ENCODE results near the gene COMMD7.
"Not testable (repeated sequence)": the region's sequence is repeated elsewhere in the genome, so short reads cannot be mapped to it uniquely, and the experiment has no call there.

Gene COMMD7

DNA sequence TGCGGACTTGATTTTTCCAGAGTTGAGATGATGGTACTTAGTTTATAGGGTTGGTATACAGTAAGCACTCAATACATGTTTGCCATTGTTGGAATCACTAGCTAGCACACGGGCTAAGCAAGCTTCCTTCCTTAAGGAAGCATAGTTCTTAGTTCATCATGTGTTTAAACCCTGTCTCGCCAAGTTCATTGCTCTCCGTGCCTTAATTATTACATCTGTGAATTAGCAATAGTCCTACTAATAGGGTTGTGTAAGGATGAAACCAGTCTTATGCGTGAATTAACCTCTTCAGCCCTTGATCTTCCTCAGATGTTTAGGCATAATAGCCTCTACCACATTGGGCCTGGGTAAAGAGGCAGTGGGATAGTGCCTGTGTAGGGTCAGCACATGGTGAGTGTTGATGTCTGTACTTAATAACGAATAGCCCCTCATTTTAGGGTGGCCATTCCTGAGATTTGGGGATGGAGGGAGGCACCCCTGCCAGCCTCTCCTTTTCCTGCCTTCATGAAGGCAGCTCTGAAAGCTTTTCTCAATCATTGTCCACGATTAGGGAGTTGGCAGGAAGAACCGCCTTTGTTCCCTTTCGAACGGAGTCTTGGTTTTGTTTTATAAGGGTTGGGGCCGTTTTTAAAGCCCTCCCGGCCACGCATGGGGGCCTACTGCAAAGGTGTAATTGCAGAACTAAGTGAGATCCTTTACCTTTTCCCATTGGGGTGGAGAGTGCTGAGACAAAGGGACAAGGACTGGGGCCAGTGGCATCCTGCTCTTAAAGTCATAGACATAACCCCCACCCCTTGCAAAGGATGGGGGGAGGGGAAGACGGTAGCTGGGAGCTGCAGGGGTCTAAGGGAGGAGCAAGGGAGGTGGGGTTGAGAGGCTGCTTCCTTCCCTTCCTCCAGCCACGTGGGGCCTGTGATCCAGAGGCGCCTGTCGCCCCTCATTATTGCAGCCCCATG lies 21.0 kb upstream of the COMMD7 start:
- DNase-seq: no peak

DNA sequence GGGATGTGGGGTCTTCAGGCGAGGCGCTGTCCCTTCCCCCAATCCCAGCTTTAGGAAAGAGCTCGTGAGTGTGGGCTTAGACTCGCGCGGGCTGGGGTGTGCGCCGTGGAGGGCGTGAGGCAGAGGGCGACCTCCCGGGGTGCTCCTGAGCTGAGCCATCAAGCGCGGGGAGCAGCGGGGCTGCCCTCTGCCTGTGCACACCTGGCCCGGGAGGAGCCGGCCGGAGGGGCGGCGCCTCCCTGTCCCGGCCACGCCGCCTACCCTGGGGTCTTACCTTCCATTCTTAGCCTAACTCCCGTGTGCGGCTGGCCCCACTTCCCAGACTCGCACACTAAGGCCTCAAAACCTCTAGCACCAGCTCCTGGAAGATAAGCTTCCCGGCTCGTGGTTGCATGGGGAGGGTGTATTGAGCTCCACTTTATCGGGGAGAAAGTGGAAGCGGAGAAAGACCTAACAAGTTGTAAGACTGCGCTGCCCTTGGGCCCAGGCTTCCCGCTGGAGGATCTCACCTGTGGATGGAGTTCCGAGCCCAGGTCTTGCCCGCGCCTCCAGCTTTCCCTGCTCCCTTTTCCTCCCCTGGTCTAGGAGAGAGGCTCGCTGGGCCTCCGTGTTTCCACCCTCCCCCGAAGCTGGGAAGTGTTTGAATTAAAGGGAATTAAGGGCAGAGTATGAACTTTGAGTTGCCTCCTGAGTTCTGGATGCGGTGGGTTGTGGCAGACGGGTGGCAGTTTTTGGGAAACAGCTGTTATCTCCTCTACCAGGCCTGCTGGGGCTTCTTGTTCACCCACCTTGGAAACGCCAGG lies 20.1 kb upstream of the COMMD7 start:
- DNase-seq: no peak

DNA sequence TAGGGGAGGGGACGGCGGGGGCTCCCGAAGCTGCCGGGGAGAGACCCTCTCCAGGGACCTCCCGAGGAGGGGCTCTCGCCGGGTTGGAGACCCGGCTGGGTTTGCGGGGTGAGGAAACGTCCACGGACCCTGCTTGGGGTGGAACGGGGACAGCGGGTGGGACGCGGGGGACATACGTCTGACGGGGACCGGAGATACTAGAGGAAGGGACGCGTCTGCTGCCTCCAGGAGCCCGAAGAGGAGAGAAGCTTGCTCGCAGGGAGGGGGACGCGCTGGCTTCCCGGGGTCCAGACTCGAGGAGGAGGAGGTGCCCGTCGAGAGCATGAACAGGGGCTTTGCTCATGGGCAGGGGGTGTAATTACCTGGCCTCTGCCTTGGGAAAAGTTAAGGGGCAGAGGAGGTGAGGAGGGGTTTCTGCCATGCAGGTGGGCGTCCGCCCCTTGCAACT lies 19.5 kb upstream of the COMMD7 start:
- DNase-seq: no peak

GRCh38 chr20:32761831-32762753 lies 18.8 kb upstream of the COMMD7 start, which contains the start of gene DNMT3B:
DNMT3B (plus strand) TSS chr20:32762385; CDS start chr20:32780324, 17,939 bp downstream.
- DNase-seq: peak; percentile 81

GRCh38 chr20:32761417-32761830 lies 18.2 kb upstream of the COMMD7 start:
- no peak for DNase-seq

- no peak for DNase-seq
These were observed 12.9 kb upstream of the COMMD7 start for GRCh38 chr20:32756156-32756555.

DNA sequence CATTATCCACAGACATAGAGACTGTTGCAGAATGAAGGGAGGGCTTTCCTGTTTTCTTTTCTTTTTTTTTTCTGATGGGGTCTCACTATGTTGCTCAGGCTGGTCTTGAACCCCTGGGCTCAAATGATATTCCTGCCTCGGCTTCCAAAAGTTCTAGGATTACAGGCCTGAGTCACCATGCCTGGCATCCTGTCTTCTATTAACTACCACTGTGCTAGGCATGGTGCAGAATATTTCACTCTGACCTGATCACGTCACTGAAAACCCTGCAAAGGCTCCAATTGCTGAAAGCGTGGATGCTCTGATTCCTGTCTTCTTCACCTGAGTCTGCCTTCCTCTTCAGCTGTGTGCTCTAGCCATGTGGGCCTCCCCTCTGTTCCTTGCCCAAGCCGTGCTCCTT lies 10.5 kb upstream of the COMMD7 start:
- DNase-seq: no peak

DNA sequence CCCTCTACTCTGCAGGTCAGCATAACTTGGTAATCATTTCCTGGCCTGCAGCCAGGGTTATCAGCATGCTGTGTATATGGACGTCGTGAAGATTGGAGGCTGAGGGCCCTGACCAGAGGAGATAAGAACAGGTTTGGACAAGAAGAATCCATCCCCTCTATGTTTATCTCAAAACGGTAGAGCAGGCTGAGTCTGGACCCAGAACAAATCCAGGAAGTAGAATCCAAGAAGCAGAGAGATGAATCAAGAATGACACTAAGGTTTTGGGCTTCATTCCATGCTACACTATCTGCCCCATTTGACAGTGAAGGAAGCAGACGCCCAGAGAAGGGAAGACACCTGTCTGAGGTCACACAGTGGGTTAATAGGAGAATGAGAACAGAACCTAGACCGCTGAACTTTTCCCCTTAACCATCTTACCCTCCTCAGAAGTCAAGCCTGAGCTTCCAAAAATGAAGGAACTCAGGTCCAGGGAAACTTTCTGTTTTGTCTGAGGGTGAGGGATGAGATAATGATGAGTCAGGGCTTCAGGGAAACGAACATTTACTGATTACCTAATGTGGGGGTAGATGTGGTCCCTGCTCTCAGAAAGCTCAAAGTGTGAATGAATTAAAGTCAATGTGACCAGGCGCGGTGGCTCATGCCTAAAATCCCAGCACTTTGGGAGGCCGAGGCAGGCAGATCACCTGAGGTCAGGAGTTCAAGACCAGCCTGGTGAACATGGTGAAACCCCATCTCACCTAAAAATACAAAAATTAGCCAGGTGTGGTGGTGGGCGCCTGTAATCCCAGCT lies 9.4 kb upstream of the COMMD7 start:
- no peak for DNase-seq

GRCh38 chr20:32751702-32752457 lies 8.6 kb upstream of the COMMD7 start:
- no peak for DNase-seq

DNA sequence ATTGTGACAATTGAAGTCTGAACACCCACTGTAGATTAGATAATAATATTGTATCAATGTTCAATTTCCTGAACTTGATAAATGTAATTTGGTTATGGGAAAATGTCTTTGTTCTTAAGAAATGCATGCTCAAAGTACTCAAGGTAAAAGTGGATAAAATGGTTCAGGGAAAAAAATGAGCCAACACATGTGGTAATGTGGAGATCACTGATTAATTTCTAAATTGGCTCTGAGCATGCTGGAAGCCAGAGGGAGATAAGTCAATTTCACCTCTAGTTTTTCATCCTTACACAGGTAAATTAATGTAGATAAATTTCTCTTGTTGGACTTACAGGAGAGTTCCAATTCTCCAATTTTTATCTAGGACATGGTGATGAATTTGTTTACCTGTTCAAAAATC lies 8.0 kb upstream of the COMMD7 start:
- no peak for DNase-seq

DNA sequence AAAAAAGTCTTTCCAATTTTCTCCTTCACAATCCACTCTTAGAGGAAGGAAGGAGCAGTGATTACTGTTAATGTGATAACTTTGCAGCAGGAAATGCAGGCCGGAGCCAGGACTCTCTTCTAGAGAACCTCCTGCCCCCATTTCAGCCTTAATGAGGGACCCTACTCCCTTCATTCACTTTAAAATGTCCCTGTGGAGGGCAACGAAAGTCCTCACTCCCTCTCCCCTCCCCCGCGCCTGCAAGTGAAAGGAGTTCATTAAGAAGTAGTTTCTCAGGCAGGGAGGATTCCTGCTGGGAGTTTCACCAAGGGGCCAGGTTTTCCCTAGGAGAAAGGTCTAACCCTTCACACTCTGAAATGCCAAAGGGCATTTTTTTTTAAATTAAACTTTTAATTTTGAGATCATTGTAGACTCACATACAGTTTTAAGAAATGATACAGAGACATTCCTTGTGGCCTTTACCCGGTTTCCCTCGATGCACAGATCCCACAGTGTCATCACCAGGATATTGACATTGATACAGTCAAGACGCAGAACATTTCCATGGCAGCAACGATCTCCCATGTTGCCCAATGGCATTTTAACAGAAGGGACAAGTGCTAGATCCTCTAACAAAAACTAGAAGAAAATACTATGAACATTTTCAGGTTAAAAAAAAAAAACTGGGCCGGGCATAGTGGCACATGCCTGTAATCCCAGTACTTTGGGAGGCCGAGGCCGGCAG lies 6.8 kb upstream of the COMMD7 start:
- DNase-seq: no peak

GRCh38 chr20:32742322-32743236 lies 688 bp downstream of the COMMD7 start:
- no peak for DNase-seq

DNA sequence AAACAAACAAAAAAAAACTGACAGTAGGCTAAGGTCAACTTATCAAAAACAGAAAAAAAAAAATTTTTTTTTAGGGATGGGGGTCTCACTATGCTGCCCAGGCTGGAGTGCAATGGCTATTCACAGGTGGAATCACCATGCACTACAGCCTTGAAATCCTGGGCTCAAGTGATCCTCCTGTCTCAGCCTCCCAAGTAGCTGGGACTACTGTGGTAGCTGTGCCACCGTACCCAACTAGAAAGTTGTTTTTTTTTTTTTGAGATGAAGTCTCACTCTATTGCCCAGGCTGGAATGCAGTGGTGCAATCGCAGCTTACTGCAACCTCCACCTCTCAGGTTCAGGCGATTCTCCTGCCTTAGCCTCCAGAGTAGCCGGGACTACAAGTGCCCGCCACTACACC lies 2.1 kb downstream of the COMMD7 start:
- DNase-seq: no peak

- no peak for DNase-seq
These were observed 5.7 kb downstream of the COMMD7 start for GRCh38 chr20:32737371-32738223.

DNA sequence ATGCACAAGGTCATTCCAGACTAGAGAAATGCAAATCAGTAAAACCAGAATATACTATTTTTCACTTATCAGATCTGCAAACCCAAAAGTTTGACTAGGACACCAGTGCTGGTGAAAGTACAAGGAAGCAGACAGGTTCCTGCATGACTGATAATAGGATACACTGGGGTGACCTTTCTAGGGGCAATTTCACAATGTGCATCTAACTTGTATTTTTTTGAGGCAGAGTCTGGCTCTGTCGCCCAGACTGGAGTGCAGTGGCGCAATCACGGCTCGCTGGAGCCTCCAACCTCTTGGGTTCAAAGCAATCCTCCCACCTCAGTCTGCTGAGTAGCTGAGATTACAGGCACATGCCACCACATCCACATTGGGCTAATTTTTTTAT lies 11.4 kb downstream of the COMMD7 start:
- no peak for DNase-seq

- not testable (repeated sequence) for DNase-seq
These were observed 13.9 kb downstream of the COMMD7 start for GRCh38 chr20:32729334-32729733.

GRCh38 chr20:32728435-32728834 lies 14.8 kb downstream of the COMMD7 start:
- not testable (repeated sequence) for DNase-seq

DNA sequence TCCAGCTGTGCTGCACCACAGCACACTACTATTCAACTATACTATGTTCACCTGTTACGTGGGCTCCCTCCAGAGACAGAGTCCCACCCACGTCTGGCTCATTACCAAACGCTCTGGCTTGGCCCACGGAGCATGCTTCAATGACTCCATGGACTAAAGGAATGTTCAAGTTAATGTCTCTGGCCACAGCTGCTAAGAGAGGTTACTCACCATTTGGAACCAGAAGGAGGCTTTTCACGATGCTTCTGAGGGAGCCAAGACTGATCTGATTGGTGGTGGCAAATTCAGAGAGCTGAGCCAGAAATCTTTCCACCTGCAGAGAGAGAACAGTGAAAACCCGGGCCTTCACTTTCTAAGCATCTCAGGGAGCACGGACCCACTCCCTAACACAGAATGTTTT lies 15.6 kb downstream of the COMMD7 start:
- no peak for DNase-seq

Measured in COR-L47 (cell line).